HG02870 (cell line): ENCODE results near the gene PRR30.
"Not testable (repeated sequence)": the region's sequence is repeated elsewhere in the genome, so short reads cannot be mapped to it uniquely, and the experiment has no call there.

Experiments used
- ATAC-seq: cut with Tn5 transposase; IDR thresholded peaks from one replicate; pipeline ENCODE4 v1.9.1; 2021; ENCODE audit warnings: mild to moderate bottlenecking, moderate library complexity; ENCODE audit not compliant: unreplicated experiment

The PRR30 gene

DNA sequence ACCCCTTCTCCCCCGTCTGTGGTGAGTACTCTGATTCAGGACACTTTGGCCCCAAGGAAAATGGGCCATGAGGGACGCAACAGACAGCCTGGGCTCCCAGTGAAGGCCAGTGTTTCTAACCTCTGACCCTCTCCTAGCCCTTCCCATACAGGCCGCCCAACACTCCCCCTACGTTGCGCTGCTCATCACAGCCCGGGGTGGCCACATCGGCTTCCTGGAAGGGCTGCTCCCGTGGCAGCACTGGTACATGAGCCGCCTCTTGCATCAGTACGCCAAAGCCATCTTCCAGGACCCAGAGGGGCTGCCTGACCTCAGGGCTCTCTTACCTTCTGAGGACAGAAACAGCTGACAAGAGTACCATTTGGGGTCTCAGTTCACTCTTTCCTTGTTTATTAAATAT, 8.8 kb downstream of the PRR30 start:
- no peak for ATAC-seq

DNA sequence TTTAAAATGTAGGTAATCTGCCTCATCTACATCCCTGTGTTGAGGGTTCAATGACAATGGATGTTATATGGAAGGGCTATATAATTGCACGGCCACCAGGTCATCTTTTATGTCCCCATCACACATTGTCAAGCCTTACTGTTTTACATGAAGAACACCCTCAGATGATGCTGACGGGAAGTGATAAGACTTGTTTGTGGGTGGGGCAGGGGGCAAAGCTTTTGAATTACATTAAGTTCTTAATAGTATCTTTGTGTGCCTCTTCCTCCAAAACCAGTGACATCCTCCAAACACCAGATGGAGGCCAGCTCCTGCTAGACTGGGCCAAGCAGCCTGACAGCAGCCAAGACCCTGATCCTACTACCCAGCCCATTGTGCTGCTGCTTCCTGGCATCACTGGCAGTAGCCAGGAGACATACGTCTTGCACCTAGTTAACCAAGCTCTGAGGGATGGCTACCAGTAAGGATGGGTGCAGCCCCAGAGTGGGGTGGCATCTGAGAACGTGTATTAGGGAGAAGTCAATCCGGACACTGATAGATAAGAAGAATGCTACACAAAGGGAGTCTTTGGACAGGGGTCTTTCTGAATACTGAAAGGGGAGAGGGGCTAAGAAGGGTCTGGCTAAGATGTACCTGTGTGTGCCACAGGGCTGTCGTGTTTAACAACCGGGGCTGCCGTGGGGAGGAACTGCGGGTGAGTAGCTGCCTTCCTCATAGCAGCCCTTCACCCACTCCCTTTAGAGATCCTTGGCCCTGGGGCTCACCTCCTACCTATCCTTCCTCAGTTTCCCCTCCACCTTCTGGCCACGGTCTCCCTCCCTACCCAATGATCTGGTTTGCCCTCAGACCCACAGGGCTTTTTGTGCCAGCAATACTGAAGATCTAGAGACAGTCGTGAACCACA, 10.3 kb downstream of the PRR30 start:
- ATAC-seq, result no peak

DNA sequence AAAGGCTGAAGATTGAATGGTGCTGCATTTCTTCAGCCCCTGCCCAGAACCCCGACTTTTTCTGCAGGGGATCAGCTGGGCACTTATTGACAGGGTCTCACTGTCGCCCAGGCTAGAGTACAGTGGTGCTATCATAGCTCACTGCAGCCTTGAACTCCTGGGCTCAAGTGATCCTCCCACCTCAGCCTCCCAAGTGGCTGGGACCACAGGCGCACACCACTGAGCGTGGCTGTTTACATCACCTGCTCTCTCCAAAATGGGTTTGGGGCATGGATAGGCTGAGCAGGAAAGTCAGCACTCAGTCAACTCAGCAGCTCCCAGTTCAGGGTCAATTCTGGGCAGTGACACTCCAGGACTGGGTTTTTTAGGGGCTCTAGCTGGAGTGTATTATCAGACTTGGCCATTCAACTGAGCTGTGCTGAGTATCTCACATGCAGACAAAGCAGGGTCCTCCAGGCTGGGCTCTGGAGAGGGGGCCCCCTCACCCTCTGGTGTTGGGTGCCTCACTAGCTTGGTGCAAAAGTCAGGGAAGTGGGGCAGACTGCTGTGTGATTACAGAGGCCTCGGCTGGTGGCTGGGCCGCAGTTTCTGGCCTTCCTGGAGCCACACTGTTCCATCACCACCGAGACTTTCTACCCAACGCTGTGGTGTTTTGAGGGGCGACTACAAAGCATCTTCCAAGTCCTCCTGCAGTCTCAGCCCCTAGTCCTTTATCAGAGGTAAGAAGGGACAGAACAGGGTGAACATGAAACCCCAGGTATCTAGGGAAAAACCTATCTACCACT, 11.1 kb downstream of the PRR30 start:
- no peak for ATAC-seq

DNA sequence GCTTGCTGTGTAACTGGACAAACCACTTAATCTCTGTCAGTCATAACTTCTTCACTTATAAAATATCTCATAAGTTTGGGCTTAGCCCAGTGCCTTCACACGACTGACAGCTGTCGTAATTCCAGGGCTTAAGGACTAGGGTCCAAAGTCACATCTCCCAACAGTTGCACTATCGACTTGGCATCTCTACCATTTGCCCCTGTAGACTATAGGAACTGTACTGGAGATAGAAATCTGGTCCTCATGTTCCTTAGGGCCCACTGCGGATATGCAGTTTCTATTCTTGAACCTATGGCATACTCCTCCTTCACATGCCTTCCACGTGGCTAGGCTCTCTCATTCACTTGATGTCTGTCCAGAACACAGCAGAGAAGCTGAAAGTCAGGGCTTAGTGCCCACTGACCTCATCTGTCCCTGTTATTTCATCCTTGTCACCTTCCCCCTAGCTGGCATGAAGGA, 12.9 kb downstream of the PRR30 start:
- no peak for ATAC-seq

DNA sequence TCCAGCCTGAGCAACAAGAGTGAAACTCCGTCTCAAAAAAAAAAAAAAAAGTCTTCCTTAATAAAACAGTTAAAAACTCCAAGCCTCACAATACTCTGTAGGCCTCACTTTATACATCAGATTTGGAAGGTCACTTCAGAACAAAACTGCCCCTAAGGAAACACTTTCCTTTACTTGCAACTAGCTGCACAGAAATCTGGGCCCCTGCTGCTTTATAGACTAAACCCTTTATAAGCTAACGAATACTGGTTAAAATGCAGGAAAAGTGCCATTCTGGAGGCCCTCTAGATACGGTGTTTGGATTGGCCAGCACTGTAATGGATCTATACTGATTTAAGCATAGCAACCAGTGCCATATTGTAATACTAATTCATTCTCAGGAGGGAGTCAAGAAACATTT, 14.1 kb downstream of the PRR30 start:
- no peak for ATAC-seq

DNA sequence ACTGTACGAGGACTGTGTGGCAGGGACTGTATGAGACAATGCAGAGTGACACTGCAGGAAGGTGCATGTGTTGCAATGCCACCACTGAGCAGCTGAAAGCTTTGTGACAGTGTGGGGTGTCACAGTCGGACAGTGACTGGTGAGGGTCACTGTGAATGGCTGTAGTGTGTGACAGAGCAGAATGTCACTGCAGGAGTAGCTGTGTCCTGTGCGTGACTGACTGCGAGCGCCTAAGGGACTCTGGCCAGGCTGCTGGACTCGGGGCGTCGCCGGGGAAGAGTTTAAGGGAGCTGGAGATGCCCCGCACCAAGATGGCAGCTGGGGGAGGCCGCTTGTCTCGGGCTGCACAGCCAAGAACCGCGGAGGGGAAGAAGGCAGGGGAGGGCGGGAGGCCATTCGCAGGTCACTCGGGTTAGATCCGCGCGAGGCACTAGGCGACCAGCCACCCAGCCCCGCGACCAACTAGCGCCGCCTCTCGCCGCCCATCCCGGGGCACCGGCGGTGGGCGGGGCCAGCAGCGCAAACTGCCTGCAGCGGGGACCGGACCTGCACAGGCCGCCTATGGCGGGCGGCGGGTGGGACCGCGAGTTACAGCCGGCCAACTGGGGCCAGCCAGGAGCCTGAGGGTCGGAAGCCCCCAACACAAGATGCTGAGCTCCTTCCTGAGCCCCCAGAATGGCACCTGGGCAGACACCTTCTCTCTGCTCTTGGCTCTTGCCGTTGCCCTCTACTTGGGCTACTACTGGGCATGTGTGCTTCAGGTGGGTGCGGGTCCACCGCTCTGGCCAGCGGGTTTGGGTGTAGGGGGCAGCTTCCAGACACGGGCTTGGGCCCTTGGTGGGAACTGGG, 15.7 kb downstream of the PRR30 start, which contains the start of gene ABHD1:
Gene ABHD1, plus strand, starts transcription at position 514 of the 849 bp plus-strand sequence. Its CDS starts 134 bp downstream, at position 648.
- ATAC-seq, result no peak

DNA sequence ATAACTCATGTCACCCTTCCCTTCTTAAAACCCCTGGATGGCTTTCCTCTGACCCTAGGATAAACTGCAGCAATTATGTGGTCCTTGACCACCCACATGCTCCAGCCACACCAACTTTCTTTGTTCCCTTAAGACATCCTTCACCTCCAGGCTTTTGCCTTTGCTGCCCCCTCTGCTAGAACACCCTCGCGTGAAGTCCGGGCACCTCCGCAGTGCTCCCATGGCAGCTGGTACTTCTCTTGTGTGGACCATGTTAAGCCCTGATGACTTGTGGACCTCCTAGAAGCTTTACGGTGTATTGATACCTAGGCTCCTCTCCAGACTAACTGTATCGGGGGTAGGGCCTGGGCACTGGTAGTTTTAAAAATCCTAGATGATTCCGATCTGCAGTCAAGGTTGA, 16.4 kb downstream of the PRR30 start:
- no peak for ATAC-seq

DNA sequence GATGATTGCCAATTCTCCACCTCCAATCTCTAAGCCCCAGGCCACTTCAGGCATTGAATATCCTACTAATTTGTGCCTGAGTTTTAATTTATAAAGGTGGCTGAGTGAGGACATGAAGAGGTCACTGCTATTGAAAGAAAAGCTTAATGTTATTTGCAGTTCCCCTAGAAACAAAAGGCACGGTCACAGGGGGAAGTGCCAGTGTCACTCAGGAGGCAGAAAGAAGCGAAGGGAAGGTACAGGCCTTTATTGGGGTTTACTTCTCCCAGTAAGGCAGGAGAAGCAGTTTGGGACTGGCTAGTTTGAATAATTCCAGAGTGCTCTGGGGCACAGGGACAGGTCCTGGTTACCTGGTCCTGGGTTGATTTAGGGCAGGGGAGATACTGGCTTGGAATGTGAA, 17.3 kb downstream of the PRR30 start:
- no peak for ATAC-seq

DNA sequence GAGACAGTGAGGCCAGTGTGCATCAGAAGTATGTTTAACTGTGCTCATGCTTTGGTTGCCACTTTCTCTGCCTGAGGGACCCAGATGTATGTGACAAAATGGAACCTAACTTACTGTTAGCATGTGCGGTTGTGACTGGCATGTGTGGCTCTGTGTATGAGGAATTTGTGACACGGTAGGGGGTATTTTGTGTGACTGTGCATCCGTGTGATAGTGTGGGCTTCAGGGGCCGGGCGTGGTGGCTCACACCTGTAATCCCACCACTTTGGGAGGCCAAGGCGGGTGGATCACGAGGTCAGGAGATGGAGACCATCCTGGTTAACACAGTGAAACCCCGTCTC, 19.9 kb downstream of the PRR30 start:
- not testable (repeated sequence) for ATAC-seq

DNA sequence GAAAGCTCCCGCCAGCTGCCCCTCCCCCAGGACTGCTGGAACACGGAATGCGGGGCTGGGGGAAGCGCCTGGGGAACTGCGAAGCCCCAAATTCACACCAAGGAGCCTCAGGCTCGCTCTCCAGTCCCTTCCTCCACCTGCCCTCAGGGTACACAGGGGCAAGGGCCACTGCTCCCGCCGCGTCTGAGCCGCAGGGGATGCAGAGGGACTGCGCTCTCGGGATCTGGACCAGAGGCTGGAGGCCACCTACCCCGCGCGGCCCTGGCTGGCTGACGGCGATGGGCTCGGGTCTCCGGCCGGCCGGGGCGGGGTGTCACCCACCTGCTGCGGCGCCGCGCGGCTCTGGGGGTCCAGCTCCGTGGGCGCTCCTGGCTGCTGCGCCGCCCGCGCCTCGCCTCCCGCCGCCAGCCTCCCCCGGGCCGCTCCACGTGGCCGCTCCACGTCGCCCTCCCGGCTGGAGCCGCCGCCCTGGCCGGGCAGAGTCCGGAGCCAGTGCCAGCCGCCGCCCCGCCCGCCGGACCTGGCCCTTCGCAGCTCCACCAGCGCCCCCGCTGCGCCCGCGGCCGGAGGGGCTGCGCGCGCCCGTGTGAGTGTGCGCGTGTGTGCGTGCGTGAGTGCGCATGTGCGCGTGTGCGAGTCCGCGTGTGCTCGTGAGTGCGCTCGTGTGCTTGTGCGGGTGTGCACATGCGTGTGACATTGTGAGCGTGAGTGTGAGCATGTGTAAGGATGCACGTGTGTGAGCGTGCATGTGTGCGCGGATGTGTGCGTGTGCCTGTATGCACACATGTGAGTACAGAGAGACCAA, 20.5 kb downstream of the PRR30 start, which contains the start of gene CGREF1:
Gene CGREF1, minus strand, starts transcription at position 604 of the 805 bp plus-strand sequence. CDS start 14,762 bp downstream, outside the sequence.
- no peak for ATAC-seq

DNA sequence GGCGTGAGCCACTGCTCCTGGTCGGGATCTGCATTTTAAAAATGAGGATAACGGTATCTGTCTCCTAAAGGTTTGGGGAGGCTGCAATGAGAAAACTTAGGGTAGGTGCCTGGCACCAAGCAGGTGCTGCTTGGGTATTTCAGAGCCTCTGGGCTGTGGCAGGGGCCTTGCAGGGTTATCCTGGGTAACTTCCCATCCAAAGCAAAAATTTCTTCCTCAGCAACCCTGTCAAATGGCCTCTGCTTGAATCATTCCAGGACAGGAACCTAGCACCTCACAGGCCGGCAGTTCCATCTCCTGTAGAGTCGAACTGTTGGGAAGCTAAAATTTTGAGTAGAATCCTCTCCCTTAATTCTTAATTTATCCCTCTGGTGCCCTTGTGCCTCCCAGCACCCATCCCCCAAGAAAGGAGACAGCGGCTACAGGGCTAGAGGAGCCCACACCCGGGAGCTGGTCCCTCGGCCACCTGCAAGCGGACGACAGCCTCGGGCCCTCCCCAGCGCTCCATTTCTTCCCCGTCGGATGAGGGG, 21.1 kb downstream of the PRR30 start:
- no peak for ATAC-seq

DNA sequence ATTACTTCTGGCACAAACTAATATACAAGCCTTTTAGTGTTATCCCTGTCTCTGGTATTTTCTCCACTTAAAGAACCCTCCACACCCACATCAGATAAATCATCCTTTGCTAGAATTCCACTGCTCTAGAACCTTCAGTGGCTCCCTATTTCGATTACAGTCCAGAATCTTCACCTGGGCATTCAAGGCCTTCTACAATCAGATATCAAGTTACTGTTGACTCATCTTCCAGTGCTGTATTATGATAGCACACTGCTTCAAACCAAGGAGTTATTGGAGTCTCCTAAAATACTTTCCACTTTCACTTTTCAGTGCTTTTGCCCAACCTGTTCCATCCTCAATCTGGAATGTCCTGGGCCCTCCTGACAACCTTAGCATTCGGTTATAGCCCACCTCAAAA, 23.7 kb downstream of the PRR30 start:
- ATAC-seq, result no peak

DNA sequence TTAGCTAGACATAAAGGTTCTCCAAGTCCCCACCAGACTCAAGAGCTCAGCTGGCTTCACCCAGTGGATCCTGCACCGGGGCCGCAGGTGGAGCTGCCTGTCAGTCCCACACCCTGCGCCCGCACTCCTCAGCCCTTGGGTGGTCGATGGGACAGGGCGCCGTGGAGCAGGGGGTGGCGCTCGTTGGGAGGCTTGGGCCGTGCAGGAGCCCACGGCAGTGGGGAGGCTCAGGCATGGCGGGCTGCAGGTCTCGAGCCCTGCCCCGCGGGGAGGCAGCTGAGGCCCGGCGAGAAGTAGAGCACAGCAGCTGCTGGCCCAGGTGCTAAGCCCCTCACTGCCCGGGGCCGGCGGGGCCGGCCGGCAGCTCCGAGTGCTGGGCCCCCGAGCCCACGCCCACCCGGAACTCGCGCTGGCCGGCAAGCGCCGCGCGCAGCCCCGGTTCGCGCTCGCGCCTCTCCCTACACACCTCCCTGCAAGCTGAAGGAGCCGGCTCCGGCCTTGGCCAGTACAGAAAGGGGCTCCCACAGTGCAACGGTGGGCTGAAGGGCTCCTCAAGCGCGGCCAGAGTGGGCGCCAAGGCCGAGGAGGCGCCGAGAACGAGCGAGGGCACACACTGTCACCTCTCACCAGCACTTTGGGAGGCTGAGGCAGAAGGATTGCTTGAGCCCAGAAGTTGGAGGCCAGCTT, 27.7 kb downstream of the PRR30 start:
- ATAC-seq, result not testable (repeated sequence)

DNA sequence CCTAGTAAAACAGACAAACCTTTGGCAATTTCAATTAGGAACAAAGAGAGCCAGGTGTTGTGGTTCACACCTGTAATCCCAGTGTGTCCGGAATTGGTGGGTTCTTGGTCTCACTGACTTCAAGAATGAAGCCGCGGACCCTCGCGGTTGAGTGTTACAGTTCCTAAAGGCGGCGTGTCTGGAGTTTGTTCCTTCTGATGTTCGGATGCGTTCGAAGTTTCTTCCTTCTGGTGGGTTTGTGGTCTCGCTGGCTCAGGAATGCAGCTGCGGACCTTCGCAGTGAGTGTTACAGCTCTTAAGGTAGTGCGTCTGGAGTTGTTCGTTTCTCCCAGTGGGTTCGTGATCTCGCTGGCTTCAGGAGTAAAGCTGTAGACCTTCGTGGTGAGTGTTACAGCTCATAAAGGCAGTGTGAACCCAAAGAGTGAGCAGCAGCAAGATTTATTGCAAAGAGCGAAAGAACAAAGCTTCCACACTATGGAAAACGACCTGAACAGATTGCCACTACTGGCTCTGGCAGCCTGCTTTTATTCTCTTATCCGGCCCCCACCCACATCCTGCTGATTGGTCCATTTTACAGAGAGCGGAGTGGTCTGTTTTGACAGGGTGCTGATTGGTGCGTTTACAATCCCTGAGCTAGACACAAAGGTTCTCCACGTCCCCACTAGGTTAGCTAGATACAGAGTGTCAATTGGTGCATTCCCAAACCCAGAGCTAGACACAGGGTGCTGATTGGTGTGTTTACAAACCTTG, 28.4 kb downstream of the PRR30 start:
- ATAC-seq, result not testable (repeated sequence)

DNA sequence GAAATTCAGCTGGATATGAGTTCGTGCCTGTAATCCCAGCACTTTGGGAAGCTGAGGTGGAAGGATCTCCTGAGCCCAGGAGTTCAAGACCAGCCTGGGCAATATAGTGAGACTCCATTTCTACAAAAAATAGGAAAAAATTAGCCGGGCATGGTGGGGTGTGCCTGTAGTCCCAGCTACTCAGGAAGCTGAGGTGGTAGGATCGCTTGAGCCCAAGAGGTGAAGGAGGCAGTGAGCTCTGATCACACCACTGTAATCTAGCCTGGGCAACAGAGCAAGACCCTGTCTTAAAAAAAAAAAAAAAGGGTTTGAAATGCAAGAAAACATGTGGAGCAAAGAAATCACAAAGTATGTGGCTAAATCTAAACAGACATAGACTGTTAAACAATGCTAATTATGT, 30.1 kb downstream of the PRR30 start:
- ATAC-seq, result no peak

DNA sequence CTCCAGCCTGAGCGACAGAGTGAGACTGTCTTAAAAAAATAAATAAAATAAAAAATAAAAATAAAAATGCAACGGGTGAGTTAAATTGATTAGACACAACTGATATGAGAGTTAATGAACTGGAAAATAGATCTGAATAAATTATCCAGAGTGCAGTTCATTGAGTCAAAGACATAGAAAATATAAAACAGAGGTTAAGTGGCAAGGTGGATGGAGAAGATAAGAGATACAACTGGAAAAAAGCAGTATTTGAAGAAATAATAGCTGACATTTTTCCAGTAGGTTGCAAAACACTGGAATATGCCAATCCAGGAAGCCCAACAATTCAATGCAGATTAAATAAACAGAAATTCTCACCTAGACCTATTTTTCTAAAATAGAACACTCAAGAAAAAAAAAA, 31.0 kb downstream of the PRR30 start:
- no peak for ATAC-seq

DNA sequence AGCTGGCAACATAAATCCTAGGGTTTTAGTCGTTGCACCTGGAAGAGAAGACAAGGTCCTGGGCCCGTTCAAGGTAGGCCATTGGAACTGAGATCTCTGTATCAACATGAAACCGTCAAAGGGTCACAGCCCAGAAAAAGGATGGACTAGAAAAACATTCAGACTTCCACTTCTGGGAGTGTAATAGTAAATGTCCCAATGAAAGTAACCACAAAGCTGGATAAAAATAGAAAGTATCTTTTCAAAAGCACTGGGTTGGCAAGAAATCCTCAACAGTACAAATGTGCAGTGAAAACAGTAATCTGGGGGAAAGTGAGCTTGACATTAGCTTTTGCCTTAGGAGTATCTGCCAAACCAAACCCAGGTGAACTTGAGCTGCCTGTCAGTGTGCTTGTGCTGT, 33.2 kb downstream of the PRR30 start:
- no peak for ATAC-seq

DNA sequence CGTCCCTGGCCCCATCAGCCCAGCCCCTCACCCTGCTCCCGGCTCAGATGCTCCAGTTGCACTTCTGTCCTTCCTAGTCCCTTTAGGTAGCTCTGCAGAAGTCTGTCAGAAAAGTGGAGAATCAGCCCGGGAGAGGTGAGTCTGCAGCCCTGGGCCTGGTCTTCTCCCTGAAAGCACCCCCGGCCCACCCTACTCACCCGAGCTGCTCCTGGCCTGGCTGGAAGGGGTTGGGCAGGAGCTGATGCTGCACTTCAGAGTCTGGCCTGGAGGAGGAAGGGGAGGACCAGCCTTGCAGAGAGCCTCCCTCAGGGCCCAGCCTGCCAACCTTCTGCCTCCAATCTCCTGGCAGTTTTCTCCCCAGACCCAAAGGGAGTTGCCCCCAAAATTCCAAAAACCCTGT, 36.9 kb downstream of the PRR30 start:
- no peak for ATAC-seq

DNA sequence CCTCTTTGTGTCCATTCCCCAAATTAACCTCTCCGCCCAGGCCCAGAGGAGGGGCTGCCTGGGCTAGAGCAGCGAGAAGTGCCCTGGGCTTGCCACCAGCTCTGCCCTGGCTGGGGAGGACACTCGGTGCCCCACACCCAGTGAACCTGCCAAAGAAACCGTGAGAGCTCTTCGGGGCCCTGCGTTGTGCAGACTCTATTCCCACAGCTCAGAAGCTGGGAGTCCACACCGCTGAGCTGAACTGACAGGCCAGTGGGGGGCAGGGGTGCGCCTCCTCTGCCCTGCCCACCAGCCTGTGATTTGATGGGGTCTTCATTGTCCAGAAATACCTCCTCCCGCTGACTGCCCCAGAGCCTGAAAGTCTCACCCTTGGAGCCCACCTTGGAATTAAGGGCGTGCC, 39.2 kb downstream of the PRR30 start:
- ATAC-seq, result no peak
